ENCODE measurements around the gene IGIP.

DNA sequence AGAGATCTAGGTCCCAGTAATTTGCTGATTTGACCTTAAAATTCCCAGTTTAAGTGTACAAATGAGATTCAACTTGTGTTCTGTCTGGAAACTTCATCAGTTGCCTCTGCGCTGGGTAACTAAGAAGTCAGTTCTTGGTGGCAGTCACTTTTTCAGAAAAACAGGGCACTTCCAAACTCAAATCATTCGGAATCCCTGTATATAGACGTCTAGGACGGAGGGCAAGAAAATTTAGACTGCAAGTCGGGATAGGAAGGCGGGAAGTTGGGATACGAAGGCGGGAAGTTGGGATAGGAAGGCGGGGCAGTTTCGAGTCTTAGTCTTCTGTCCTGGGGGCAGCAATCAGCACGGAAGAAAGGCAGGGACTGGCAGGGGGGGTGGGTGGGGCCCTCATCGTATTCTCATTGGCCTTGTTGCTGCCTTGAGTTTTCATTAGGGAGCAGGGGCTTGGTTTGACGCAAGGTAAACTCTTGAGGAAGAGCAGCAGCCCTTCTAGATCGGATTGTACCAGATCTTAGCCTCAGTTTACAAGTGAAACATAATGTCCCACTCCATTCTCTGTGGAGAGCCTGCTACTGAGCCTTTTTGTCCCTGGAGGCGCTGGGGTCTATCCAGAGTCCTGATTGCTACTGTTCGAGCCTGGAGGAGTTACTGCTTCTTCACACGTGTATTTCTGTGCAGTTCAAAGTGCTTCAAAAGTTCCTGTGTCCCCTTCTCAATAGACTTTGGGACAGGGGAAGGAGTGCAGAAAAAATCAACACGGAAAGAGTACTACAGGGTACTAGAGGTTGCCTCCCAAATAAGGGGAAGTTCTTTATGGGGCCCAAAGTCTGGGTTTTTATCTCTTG is 14.5 kb upstream of the IGIP start:
- TF ChIP-seq HDAC6 (IDR thresholded peaks at IDR 0.05; ENCODE audit: low read depth, low read length) (no peak), POLR2A (IDR thresholded peaks at IDR 0.05; ENCODE audit: control extremely low read depth in 1 of 2, low read depth in 2 of 2, low read length in 2 of 2) (no peak), CHD2 (IDR thresholded peaks at IDR 0.05; ENCODE audit: low read length) (no peak), BRCA1 (IDR thresholded peaks at IDR 0.05; ENCODE audit: low read depth, low read length) (no peak), EGR1 (IDR thresholded peaks at IDR 0.05; ENCODE audit: borderline replicate concordance, low read depth, low read length) (no peak), TCF12 (IDR thresholded peaks at IDR 0.05; ENCODE audit: low read depth, low read length) (no peak), E2F6 (IDR thresholded peaks at IDR 0.05) (0 out of 2 replicates have a peak, but pooled peaks have one; percentile 21), EZH2 (IDR thresholded peaks at IDR 0.05; ENCODE audit: low read depth, low read length, severe bottlenecking) (peak; percentile 17), TAF1 (IDR thresholded peaks at IDR 0.05; ENCODE audit: low read depth, low read length) (no peak), RFX5 (IDR thresholded peaks at IDR 0.05; ENCODE audit: borderline replicate concordance, low read depth, low read length) (no peak), RAD21 (IDR thresholded peaks at IDR 0.05 in 1 of 2, conservative IDR thresholded peaks at IDR 0.05 in 1 of 2; ENCODE audit: low read depth in 2 of 2, low read length in 2 of 2) (no peak)
- TF ChIP-seq, protein P1, sequence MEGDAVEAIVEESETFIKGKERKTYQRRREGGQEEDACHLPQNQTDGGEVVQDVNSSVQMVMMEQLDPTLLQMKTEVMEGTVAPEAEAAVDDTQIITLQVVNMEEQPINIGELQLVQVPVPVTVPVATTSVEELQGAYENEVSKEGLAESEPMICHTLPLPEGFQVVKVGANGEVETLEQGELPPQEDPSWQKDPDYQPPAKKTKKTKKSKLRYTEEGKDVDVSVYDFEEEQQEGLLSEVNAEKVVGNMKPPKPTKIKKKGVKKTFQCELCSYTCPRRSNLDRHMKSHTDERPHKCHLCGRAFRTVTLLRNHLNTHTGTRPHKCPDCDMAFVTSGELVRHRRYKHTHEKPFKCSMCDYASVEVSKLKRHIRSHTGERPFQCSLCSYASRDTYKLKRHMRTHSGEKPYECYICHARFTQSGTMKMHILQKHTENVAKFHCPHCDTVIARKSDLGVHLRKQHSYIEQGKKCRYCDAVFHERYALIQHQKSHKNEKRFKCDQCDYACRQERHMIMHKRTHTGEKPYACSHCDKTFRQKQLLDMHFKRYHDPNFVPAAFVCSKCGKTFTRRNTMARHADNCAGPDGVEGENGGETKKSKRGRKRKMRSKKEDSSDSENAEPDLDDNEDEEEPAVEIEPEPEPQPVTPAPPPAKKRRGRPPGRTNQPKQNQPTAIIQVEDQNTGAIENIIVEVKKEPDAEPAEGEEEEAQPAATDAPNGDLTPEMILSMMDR (IDR thresholded peaks at IDR 0.05; ENCODE audit: control extremely low read depth in 1 of 3, insufficient read depth in 1 of 3, low read depth in 1 of 3, low read length in 3 of 3): no peak

Data from H1 (cell line).